Stimulated activated CD4-positive, alpha-beta T cell treated with anti-CD3 and anti-CD28 coated beads, Interleukin-1b, Interleukin-23, amount 100 ng/mL, for 24 hours (primary cell): ENCODE measurements around the gene DPP7.

ENCODE experiments used
- DNase-seq, 4 experiments: peaks; one replicate each; pipeline ENCODE4 v3.0.0-alpha.2; 2020; ENCODE audit warnings: low read depth in 4 of 4, low spot score in 1 of 4

Gene DPP7

DNA sequence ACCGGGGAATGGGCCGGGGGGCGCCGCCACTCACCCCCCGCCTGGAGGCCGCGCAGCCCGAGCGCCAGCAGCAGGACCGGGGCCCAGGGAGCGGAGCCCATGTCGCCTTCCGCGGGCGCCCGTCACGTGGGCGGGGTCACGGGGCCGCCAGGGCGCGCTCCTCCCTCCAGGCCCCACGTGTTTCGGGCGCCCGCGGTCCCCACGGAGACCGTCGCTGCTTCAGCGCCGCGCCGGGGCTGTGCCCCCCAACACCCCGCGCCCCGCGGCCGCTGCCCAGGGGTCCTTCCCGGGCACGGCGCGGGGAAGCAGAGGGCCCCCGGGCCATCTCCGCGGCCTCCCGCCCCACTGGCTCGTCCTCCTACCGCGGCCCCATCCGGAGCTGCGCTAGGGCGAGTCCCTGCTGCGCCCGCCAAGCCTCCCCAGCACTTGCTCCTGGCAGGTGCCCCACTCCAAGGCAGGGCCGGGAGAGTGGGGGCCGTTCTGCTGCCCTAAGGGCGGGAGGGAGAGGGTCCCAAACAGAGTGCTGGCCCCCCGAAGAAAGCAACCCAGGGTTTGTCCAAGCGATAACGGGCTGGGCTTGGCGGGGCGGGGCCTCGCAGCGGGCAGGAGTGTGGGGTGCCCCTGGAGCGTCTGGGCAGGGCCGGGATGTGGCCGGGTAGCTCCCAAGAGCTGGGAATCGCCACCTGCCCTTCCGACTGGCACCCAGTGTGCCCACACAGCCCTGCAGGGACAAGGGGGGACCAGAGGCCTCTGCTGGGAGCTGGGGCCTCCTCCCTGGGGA is at the start of gene DPP7:
TSS of gene DPP7 (minus strand) at position 121 of the 781 bp plus-strand sequence. CDS start at position 101, 20 bp downstream.
- DNase-seq, result peak; percentile 55 to 80 (median 62)

DNA sequence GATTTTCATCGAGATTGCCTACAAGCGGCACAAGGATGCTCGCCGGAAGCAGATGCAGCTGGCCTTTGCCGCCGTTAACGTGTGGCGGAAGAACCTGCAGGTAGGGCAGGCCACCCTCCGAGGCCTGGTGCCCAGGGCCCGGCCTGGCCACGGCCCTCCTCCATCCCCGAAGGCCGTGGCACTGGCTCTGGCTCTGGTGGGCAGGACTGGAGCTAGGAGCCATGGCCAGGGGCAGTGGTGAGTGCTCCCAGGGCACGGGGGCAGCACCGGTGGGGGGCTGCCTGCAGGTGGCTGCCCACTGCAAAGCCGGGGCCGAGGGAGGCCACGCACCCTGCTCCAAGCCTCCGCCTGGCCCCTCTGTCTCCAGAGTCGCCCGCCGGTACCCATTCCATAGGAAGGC is 49.3 kb upstream of the DPP7 start:
- DNase-seq, result no peak

DNA sequence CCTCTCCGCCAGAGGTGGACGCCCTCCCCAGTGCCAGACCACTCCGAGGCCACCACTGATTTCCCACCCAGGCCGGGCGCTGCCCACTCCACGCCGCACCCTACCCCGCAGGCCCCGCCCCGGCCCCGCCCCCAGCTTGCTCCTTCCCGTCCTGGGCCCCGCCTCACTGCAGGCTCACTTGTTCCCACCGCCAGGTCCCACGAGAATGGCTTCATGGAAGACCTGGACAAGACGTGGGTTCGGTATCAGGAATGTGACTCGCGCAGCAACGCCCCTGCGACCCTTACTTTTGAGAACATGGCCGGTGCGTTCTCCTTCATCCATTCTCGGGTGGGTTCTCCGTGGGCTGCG is 48.8 kb upstream of the DPP7 start:
- DNase-seq, result no peak

DNA sequence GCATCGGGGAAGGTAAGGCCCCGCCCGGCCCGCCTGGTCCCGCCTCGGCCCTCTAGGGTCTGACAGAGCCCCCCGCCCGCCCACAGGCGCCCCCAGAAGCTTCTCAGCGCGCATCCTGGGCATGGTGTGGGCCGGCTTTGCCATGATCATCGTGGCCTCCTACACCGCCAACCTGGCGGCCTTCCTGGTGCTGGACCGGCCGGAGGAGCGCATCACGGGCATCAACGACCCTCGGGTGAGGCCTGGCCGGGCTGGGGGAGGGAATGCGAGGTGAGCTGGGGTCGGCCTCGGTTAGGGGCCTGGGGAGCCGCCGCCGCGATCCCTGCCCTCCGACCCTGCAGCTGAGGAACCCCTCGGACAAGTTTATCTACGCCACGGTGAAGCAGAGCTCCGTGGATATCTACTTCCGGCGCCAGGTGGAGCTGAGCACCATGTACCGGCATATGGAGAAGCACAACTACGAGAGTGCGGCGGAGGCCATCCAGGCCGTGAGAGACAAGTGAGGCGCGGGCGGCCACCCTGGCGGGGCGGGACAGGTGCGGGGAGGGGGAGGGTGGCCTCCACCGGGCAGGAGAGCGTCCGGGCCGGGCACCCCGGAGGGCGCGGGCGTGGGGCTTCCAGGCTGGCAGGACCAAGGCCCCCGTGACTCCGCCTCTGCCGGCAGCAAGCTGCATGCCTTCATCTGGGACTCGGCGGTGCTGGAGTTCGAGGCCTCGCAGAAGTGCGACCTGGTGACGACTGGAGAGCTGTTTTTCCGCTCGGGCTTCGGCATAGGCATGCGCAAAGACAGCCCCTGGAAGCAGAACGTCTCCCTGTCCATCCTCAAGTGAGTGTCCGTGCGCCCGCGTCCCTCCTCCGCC is 48.2 kb upstream of the DPP7 start:
- DNase-seq, result no peak

DNA sequence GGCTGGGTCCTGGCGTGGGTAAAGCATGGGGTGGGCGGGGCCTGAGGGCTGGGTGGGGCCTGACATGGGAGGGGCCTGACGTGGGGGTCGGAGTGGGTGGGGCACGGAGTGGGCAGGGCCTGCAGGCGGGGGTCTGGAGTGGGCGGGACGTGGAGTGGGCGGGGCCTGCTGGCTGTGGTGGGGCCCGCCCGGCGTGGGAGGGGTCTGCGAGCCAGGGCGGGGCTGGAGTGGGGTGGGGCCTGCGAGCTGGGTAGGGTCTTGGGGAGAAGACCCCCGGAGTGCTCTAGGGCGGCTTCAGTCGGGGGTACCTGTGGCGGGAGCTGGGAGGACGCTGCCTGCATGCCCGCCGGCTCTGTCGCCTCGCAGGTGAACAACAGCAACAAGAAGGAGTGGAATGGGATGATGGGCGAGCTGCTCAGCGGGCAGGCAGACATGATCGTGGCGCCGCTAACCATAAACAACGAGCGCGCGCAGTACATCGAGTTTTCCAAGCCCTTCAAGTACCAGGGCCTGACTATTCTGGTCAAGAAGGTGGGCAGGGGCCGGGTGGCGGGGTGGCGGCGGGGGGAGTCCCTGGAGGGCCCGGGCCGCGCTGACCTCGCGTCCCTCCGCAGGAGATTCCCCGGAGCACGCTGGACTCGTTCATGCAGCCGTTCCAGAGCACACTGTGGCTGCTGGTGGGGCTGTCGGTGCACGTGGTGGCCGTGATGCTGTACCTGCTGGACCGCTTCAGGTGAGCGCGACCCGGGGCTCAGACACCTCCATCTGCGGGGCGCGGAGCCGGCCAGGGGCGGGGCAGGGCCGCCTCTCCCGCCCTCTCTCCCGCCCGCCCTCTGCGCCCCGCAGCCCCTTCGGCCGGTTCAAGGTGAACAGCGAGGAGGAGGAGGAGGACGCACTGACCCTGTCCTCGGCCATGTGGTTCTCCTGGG is 47.3 kb upstream of the DPP7 start:
- no peak for DNase-seq

DNA sequence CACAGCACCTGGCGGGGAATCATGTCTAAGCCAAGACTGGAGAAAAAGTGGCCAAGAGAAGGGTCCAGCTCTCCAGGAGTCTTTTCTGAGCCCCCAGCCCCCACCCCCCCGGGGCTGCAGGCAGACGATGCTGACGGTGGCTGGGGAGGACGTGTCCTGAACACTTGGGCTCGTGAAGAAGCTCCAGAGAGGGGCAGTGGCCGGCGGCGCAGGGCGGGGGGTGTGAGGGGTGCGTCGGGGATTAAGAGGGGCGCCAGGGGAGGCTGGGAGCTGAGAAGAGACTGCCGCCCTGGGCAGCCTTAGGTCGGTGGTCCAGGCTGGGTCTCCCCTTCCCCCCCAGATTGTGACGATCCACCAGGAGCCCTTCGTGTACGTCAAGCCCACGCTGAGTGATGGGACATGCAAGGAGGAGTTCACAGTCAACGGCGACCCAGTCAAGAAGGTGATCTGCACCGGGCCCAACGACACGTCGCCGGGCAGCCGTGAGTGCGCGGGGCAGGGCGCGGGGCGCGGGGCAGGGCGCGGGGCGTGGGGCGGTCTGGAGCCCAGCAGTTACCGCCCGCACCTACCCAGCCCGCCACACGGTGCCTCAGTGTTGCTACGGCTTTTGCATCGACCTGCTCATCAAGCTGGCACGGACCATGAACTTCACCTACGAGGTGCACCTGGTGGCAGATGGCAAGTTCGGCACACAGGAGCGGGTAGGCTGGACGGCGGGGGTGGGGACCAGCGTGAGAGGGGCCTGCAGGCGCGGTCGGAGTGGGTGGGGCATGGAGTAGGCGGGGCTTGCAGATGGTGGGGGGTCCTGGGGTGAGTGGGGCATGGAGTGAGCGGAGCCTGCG is 46.4 kb upstream of the DPP7 start:
- DNase-seq, result no peak

DNA sequence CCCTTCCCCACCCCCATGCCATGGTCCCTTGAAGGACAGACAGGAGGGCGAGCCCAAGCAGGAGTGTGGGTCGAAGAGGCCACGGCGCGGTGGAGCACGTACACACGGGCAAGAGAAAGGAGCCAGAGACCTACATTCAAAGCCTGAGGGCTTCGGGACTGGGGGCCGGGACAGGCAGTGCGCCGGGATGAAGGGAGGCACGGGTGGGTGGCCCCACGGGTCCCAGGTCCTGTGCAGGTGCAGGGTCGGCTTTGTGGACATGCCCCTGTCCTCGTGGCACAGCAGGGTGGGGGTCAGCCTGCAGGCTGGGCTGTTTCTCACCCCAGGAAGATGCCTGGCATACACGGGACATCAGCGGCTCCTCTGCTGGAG is 45.5 kb upstream of the DPP7 start:
- DNase-seq, result no peak

DNA sequence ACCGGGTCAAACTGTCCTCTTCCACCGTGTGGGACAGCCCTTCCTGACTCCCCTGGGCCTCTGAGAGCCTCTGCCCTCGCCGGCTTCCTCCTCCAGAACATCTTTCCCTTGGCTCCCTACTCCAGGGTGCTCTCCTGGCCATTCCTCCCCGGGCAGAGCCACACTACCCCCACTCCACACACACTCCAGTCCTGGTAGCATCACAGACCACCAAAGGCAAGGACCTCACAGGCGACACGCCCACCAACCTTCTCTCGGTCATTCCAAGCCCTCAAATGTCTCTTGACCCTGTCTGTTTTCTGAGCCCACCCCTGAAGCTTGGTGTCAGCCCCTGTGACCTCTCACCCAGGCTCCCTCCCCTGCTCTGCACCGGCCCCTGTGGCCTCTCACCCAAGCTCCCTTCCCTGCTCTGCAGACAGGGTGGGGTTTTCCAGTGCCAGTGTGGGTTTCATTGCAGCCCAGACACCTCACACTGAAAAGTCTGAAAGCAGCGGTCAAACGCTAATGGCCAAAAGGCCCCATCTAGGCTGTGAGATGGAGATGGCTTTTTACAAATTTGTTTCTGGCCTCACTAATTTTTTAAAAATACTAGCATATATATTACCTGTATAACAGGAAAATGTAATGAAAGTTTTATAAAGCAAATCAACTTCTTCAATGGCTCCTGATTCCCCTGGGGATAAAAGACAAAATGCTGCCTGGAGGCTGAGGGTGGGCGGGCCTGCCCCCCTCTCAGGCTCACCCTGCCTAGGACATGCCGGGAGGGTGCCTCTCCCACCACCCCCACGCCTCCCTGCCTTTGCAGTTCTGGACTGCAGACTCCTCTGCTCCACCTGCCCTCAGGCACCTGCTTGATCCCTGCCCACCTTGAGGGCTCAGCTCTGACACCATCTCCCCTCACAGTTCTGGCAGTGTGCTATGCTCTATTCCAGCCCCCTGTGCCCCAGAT is 44.8 kb upstream of the DPP7 start:
- DNase-seq, result no peak

DNA sequence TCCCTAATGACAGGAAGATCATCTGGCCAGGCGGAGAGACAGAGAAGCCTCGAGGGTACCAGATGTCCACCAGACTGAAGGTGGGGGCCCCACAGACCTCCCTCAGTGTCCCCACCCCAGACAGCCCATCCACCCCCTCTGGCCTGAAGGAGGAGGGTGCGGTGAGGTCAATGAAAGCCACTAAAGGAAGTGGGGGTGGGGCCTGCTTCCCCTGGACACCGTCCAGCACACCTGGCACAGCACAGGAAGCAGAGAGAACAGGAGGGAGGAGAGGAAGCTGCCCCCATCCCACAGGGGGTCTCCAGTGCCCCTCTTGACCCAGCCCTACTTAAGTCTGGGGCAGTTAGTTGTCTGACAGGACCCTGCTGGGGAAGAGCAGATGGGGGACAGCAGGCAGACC is 44.1 kb upstream of the DPP7 start:
- no peak for DNase-seq

DNA sequence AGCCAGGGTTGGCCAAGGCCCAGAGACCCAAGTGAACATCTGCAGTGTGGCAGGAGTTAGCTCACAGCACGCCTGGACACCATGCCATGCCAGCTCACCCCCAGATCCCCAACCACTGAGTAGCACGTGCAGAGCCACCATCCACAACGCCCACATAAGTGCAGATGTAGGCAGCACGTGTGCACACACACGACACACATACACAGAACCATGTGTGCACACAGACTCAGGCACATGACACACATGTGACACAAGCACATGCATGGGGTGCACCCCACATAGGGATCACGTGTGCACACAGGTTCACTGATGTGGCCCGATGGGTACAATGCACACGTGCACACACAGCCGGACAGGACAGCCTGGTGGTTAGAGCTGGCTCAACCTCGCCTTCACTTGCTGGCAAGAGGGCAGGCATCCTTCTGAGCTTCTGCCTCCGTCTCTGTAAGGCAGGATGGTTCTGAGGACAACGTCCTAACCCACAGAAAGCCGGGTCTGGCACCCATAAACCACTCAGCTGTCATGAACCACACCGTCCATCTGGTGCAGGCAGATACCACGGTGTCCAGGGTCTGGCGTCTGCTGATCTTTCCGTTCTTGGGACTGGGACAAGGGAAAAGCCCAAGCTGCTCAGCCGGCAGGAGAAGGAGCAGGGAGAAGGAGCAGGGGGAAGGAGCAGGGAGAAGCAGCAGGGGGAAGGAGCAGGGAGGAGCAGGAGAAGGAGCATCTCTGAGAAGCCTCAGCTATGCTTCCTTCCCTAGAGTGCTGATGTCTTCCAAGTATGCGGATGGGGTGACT is 43.3 kb upstream of the DPP7 start:
- no peak for DNase-seq

DNA sequence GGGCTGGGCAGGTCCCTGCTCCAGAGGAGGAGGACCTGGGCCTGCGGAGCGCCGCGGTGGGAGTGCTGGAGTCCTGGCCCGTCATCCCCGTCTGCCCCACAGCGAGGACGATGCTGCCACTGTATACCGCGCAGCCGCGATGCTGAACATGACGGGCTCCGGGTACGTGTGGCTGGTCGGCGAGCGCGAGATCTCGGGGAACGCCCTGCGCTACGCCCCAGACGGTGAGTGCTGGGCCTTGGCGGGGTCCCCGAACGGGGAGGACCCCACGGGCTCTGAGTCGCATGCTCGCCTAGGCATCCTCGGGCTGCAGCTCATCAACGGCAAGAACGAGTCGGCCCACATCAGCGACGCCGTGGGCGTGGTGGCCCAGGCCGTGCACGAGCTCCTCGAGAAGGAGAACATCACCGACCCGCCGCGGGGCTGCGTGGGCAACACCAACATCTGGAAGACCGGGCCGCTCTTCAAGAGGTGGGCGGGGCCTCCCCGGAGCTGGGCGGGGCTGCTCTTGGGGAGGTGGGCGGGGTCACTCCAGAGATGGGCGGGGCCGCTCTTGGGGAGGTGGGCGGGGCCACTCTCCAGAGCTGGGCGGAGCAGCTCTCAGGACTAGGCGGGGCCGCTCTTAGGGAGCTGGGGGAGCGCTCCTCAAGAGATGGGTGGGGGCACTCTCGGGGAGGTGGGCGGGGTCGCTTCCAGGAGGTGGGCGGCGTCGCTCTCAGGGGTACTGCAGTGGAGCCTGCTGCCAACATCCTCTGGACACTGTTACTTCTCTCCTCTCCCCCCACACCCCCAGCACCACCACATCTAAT is 42.2 kb upstream of the DPP7 start:
- DNase-seq, result peak; percentile 27 to 47 (median 44)

DNA sequence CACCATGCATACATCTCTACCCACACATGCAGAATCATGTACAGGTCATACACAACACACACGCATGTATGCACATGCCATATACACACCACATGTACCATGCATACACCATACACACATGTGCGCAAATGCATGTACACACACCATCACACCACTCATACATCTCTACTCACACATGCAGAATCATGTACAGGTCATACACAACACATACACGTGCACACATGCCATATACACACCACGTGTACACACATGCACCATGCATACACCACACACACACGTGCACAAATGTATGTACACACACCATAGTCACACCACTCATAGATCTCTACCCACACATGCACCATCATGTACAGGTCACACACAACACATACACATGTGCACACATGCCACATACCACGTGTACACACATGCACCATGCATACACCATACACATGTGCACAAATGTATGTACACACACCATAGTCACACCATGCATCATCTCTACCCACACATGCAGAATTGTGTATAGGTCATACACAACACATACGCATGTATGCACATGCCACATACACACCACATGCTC is 38.4 kb upstream of the DPP7 start:
- DNase-seq, result no peak

DNA sequence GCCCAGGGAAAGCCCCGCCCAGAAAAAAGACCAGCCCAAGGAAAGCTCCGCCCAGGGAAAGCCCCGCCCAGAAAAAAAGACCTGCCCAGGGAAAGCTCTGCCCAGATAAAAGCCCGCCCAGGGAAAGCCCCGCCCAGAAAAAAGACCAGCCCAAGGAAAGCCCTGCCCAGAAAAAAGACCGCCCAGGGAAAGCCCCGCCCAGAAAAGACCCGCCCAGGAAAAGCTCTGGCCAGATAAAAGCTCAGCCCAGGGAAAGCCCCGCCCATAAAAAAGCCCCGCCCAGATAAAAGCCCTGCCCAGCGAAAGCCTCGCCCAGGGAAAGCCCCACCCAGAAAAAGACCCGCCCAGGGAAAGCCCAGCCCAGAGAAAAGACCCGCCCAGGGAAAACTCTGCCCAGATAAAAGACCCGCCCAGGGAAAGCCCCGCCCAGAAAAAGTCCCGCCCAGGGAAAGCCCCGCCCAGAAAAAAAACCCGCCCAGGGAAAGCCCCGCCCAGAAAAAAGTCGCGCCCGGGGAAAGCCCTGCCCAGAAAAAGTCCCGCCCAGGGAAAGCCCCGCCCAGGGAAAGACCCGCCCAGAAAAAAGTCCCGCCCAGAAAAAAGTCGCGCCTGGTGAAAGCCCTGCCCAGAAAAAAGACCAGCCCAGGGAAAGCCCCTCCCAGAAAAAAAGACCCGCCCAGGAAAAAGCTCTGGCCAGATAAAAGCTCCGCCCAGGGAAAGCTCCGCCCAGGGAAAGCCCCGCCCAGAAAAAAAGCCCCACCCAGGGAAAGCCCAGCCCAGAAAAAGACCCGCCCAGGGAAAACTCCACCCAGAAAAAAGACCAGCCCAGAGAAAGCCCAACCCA is 36.3 kb upstream of the DPP7 start:
- peak in 2 of 4 experiments; percentile 40 to 48 for DNase-seq

DNA sequence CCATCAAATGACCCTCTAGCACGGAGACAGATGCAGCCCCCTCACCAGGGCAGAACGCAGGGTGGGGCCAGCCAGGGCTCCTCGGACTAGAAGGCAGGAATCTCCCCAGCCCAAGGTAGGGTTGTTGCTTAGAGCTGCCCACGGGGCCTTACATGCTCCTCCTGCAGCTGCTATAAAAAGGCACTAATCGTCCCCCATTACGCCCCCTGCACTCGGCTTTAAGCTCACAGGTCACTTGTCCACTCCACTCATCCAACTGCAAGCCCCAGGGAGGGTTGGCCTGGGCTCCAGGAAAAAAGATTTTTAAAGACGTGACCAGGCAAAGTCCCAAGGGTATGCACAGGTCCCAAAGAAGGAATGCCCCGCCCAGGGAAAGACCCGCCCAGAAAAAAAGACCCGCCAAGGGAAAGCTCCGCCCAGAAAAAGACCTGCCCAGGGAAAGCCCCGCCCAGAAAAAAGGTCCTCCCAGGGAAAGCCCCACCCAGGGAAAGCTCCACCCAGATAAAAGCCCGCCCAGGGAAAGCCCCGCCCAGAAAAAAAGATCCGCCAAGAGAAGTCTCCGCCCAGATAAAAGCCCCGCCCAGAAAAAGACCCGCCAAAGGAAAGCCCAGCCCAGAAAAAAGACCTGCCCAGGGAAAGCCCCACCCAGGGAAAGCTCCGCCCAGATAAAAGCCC is 35.5 kb upstream of the DPP7 start:
- DNase-seq, result no peak

DNA sequence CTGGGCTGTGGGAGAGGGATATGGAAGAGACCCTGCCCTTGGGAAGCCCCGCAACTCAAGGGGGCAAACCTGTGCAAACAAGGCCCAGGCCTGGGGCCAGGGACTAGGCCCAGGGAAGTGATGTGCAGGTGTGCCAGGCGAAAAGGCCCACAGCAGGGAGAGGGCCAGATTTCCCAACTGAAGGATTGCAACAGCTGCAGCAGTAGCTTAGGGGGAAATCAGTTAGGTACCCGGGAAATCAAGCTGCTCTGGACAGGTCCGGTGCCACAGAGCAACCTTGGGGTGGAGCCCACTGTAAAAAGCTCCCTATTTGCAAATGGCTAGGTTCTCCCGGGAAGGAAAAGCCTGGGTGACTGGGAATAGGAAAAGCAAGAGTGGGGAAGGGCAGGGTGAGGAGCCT is 34.8 kb upstream of the DPP7 start:
- no peak for DNase-seq

DNA sequence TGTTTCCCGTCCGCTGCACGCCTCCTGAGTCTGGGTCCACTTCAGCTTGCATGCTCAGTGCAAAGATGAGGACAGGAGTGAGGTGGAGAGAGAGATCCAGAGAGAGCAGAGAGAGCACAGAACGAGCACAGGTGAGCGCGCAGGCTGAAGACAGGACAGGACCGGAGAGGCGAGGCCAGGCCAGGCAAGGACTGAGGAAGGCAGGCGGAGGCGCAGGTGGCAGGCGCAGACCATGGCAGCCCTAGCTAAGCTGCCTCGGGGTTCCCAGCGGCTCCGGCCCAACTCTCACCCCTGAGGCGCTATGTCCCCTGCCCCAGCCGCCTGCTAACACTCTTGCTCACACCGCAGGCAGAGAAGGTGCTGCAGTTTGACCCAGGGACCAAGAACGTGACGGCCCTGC is 34.1 kb upstream of the DPP7 start:
- no peak for DNase-seq
